Inflammatory macrophage treated with lipopolysaccharide for 1 hour (primary cell): Measurements from ENCODE around the gene CAMK2N1.

Source experiments
- DNase-seq, 2 donors: peaks; one replicate each; pipeline ENCODE4 v3.0.0-alpha.2; 2020 to 2022

CAMK2N1 gene

DNA sequence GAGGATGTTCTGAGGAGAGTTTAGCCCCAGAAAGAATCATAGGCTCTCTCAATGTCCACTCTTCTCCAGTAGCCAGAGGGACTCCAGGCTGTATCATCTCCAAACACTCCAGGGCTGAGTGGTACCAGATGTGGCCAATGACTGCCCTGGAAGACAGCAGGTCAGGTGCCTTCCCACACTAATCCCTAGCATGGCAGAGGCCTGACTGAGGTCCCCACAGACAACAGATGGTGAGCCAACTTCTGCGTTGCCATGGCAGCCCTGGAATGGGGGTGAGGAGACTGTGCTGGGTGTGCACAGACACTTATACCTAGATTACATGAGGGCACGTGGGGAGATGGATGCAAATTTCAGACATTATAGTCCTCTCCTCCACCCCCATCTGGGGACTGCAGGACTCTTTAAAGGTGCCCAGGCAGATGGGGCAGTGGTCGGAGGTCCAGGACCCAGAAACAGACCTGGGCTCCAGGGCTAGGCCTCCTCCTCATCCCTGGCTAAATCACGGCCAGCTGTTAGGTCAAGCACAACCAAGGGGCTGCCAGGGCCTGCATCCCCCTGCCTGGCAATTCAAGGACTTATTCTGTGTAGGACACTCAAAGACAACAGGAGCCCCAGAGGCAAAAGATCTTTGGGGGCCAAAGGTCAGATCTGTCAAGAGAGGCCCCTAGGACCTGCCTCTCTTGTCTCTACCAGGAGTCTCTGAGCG is 42.9 kb downstream of the CAMK2N1 start:
- DNase-seq, result no peak

DNA sequence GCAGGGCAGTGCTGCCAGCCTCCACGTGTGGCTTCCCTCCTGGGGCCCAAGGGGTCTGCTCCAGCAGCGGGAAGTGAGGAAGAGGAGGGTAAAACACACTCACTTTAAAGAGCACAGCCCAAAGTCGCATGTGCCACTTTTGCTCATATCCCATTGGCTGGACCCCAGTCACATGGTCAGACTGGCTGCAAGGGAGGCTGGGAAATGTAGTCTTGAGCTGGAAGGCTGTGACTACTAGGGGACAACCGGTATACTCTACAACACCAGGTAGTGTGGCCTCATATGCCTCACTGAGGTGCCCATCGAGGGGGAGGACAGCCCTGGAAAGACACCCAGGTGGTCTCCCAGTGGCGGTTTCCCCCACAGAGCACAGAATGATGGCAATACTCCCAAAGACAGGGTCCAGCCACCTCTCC is 45.2 kb downstream of the CAMK2N1 start:
- peak; percentile 3 to 15 for DNase-seq

DNA sequence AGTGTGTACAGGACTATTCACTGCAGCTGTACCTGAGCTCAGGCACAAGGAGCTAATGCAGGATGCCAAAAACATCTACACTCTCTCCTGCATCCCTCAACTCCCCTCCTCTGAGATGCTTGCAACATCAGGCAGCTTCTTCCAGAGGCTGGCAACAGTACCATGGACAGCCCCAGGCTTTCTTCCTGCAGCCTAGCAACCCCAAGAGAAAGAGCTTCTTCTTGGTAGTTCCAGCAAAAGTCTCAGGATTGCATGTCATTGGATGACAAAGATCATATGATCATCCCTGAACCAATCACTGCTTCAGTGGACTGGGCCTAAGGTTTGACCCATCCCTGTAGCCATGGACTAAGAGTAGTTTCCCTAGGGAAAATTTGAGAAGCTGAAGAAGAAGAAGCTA is 46.7 kb downstream of the CAMK2N1 start:
- DNase-seq, result no peak

DNA sequence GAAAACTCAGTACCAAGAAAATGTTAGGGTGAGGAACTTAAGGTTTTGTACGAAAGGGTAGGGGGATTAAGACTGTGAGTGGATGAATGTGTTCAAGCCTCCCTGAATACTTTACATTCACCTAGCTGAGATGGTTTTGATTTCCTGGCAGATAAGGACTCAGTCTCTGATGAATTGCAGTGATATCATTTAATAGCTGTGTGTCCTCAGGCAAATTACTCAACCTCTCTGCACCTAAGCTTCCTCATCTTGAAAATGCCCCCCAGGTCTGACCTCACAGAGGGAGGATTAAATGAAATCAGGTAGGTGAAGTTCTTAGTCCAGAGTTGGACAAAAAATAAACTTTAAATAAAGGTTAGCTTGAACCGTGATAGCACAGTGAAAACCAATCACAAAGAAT is 48.4 kb downstream of the CAMK2N1 start:
- DNase-seq, result no peak

DNA sequence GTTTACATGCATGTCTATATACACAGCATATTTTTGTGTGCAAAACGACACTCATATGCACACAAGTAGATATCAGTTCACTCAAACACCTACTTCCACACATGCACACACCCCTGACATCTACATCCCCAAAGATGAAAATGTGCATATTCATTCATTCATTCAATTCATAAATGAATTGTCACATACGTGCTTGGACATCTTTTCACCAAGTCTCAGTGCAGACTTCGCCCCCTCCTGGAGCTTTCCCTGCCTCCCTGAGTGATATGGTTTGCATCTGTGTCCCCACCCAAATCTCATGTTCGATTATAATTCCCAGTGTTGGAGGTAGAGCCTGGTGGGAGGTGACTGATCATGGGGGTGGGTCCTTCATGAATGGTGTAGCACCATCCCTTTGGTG is 53.1 kb downstream of the CAMK2N1 start:
- no peak for DNase-seq
